IPS-18c (cell line): ENCODE data around the gene DNAH1.
"Not testable (repeated sequence)": the region's sequence is repeated elsewhere in the genome, so short reads cannot be mapped to it uniquely, and the experiment has no call there.

Experiments used
- H3K4me3 ChIP-seq: 2 replicates; pipeline ENCODE4 v1.7.0; 2013; ENCODE audit warnings: low read depth, mild to moderate bottlenecking, low read length, moderate library complexity; ENCODE audit not compliant: insufficient read depth
- H3K9me3 ChIP-seq: one replicate; pipeline ENCODE4 v1.6.1; 2013; ENCODE audit warnings: mild to moderate bottlenecking, low read length, moderate library complexity; ENCODE audit not compliant: control insufficient read depth, insufficient read depth

The DNAH1 gene

GRCh38 chr3:52322466-52322865 lies 6.3 kb downstream of the DNAH1 start:
- Histone ChIP-seq H3K9me3 (no peaks in the 10 kb centered on the region), H3K4me3 (no peak overlapping the region)

GRCh38 chr3:52323526-52324295 lies 7.6 kb downstream of the DNAH1 start:
- Histone ChIP-seq H3K9me3 (no peaks in the 10 kb centered on the region), H3K4me3 (no peak overlapping the region)

GRCh38 chr3:52324676-52325075 lies 8.6 kb downstream of the DNAH1 start:
- Histone ChIP-seq H3K9me3 (no peaks in the 10 kb centered on the region), H3K4me3 (no peak overlapping the region)

GRCh38 chr3:52325686-52326085 lies 9.6 kb downstream of the DNAH1 start:
- Histone ChIP-seq H3K4me3 (no peak overlapping the region), H3K9me3 (no peaks in the 10 kb centered on the region)

GRCh38 chr3:52326976-52327375 lies 10.9 kb downstream of the DNAH1 start:
- Histone ChIP-seq H3K9me3 (no peaks in the 10 kb centered on the region), H3K4me3 (no peak overlapping the region)

GRCh38 chr3:52327486-52328290 lies 11.6 kb downstream of the DNAH1 start:
- Histone ChIP-seq H3K9me3 (no peaks in the 10 kb centered on the region), H3K4me3 (no peak overlapping the region)

- Histone ChIP-seq H3K9me3 (no peaks in the 10 kb centered on the region), H3K4me3 (no peak overlapping the region)
Measured at GRCh38 chr3:52328536-52329080, 12.5 kb downstream of the DNAH1 start.

GRCh38 chr3:52330194-52330805 lies 14.2 kb downstream of the DNAH1 start:
- Histone ChIP-seq H3K9me3 (no peaks in the 10 kb centered on the region), H3K4me3 (no peak overlapping the region)

- no peaks in the 10 kb centered on the region for H3K9me3 ChIP-seq
- H3K4me3 ChIP-seq: no peak overlapping the region
Measured at GRCh38 chr3:52331091-52331490, 15.0 kb downstream of the DNAH1 start.

- Histone ChIP-seq H3K4me3 (no peak overlapping the region), H3K9me3 (no peaks in the 10 kb centered on the region)
Measured at GRCh38 chr3:52331906-52332305, 15.8 kb downstream of the DNAH1 start.

- H3K9me3 ChIP-seq: no peaks in the 10 kb centered on the region
Measured at GRCh38 chr3:52333869-52334557, 17.9 kb downstream of the DNAH1 start.

GRCh38 chr3:52338131-52338530 lies 22.0 kb downstream of the DNAH1 start:
- not testable (repeated sequence) for H3K9me3 ChIP-seq, H3K4me3 ChIP-seq

More at GRCh38 chr3:52333869-52334557, 17.9 kb downstream of the DNAH1 start:
- no peak overlapping the region for H3K4me3 ChIP-seq

GRCh38 chr3:52339612-52340011 lies 23.5 kb downstream of the DNAH1 start:
- Histone ChIP-seq H3K4me3 (no peak overlapping the region), H3K9me3 (no peaks in the 10 kb centered on the region)

- H3K4me3 ChIP-seq: no peak overlapping the region
- no peaks in the 10 kb centered on the region for H3K9me3 ChIP-seq
Measured at GRCh38 chr3:52341123-52341522, 25.0 kb downstream of the DNAH1 start.

- H3K9me3 ChIP-seq: no peaks in the 10 kb centered on the region
- H3K4me3 ChIP-seq: no peak overlapping the region
Measured at GRCh38 chr3:52343946-52344600, 28.0 kb downstream of the DNAH1 start.

- Histone ChIP-seq H3K4me3 (no peak overlapping the region), H3K9me3 (no peaks in the 10 kb centered on the region)
Measured at GRCh38 chr3:52345521-52346109, 29.5 kb downstream of the DNAH1 start.
